CD4-positive, alpha-beta T cell (primary cell): ENCODE results near the gene SERPINA5. TPM values are rescaled to one million over a fixed set of nuclear protein-coding genes. Genes with fewer than 3 reads are reported as not detected.
"Not testable (repeated sequence)": the region's sequence is repeated elsewhere in the genome, so short reads cannot be mapped to it uniquely, and the experiment has no call there.

Source experiments
- ATAC-seq: fragments of 200-7000 bp; cut with Tn5 transposase; one replicate; pipeline ENCODE4 v1.10.0; 2022; ENCODE audit warnings: mild to moderate bottlenecking; ENCODE audit not compliant: poor library complexity
- CTCF ChIA-PET: fragments of 350-600 bp; sonication (Branson Sonifier 250); formaldehyde crosslinking; loops from one replicate; lab custom pipeline; 2021; ENCODE audit warnings: antibody characterized with exemption, inconsistent platforms; lab: Charles Lee
- POLR2A ChIA-PET: fragments of 350-600 bp; sonication (Branson Sonifier 250); formaldehyde crosslinking; loops from one replicate; lab custom pipeline; 2021; ENCODE audit warnings: antibody characterized with exemption, inconsistent platforms; lab: Charles Lee
- DNase-seq, 14 experiments: peaks; one replicate each; pipeline ENCODE4 v3.0.0-alpha.2; 2013 to 2020; ENCODE audit warnings: mixed read lengths in 2 of 14
- H3K27ac ChIP-seq, 2 donors: one replicate each; pipeline versions ENCODE4 v1.5.1 to v1.7.0; 2013; ENCODE audit warnings: low read length in 2 of 2, low read depth in 1 of 2, mild to moderate bottlenecking in 1 of 2
- H3K27me3 ChIP-seq, 2 experiments: 1 replicate in 1 of 2; 2 replicates in 1 of 2; pipeline versions ENCODE4 v1.6.1 to v1.7.0; 2013; ENCODE audit warnings: low read length in 2 of 2, control low read depth in 1 of 2, mild to moderate bottlenecking in 1 of 2, moderate library complexity in 1 of 2; ENCODE audit not compliant: insufficient read depth in 2 of 2, control insufficient read depth in 1 of 2
- H3K36me3 ChIP-seq: one replicate; pipeline ENCODE4 v1.6.1; 2013; ENCODE audit warnings: low read length, control low read depth; ENCODE audit not compliant: insufficient read depth
- H3K4me1 ChIP-seq: one replicate; pipeline ENCODE4 v1.6.1; 2013; ENCODE audit warnings: low read length, control low read depth; ENCODE audit not compliant: insufficient read depth
- H3K4me3 ChIP-seq: one replicate; pipeline ENCODE4 v1.5.1; 2013; ENCODE audit warnings: mild to moderate bottlenecking, low read length, moderate library complexity
- H3K9me3 ChIP-seq, 2 experiments: 1 replicate in 1 of 2; 2 replicates in 1 of 2; pipeline versions ENCODE4 v1.6.1 to v1.7.0; 2013; ENCODE audit warnings: low read length in 2 of 2, mild to moderate bottlenecking in 2 of 2, control low read depth in 1 of 2, moderate library complexity in 1 of 2; ENCODE audit not compliant: control insufficient read depth in 1 of 2, insufficient read depth in 1 of 2
- H3K27ac Mint-ChIP-seq: one replicate; pipeline ENCODE4 v1.8.0; 2020; ENCODE audit warnings: mixed read lengths
- H3K27me3 Mint-ChIP-seq: one replicate; pipeline ENCODE4 v1.8.0; 2021; ENCODE audit warnings: mixed read lengths
- H3K36me3 Mint-ChIP-seq: one replicate; pipeline ENCODE4 v1.8.0; 2021; ENCODE audit warnings: low read depth, mixed read lengths
- H3K4me1 Mint-ChIP-seq: one replicate; pipeline ENCODE4 v1.8.0; 2021; ENCODE audit warnings: low read depth, mixed read lengths
- H3K4me3 Mint-ChIP-seq: one replicate; pipeline ENCODE4 v1.8.0; 2020; ENCODE audit warnings: mild to moderate bottlenecking, mixed read lengths
- H3K9me3 Mint-ChIP-seq: one replicate; pipeline ENCODE4 v1.8.0; 2020; ENCODE audit warnings: mixed read lengths
- CTCF ChIP-seq: fragments of 200-600 bp; IDR thresholded peaks from one replicate; pipeline ENCODE4 v1.8.0; 2022; ENCODE audit warnings: antibody characterized with exemption, mild to moderate bottlenecking
- intact Hi-C, 2 experiments: fragments of 100-400 bp; cut with DNase I in 1 of 2; cut with micrococcal nuclease in 1 of 2; formaldehyde crosslinking; loops; one replicate each; pipeline versions ENCODE4 v1.15.1 to v1.9.0; 2023 to 2025; cut with DNase I, micrococcal nuclease
- total RNA-seq, 174 experiments: library from RNA in 2 of 174; stranded (reverse) in 2 of 174; gene quantifications; one replicate each; pipeline ENCODE4 v1.2.3 and lab custom pipeline; 2021 to 2026

Gene SERPINA5
- total RNA-seq, 2 experiments from 2014 or later: not detected

DNA sequence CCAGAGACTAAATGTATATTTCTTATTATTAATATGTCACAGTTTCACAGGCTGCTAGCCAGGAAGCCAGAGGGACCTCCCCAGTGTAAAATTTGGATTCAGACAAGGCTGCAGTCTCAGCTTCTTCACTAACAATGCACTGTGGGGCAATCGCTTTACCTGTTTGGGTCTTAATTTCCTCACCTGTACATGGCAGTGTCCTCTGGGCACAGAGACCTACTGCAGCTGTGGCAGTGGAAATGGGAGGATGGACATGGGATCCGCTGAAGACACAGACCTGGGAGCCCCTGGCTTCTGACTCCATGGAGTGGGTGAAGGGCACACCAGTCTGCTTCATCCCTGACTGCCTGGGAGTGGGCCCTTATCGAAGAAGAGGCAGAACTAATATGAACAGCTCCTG is 6.9 kb upstream of the SERPINA5 start:
- Mint-ChIP-seq H3K36me3 (no peaks in the 10 kb centered on the region), H3K27me3 (peaks cover 11% of the 10 kb centered on the region), H3K4me3 (no peak overlapping the region), H3K27ac (no peak overlapping the region), H3K9me3 (no peaks in the 10 kb centered on the region), H3K4me1 (no peaks in the 10 kb centered on the region)
- no peak for ATAC-seq
- no peak for TF ChIP-seq CTCF
- Histone ChIP-seq H3K9me3 (peaks cover 0 to 11% of the 10 kb centered on the region in 2 experiments), H3K4me1 (no peaks in the 10 kb centered on the region), H3K36me3 (no peaks in the 10 kb centered on the region), H3K27ac (no peak overlapping the region), H3K4me3 (no peak overlapping the region), H3K27me3 (peaks cover 0 to 2% of the 10 kb centered on the region in 2 experiments)
- intact Hi-C loops: no loop called here
- no peak for DNase-seq
- CTCF ChIA-PET: no interaction called here
- POLR2A ChIA-PET: no interaction called here

DNA sequence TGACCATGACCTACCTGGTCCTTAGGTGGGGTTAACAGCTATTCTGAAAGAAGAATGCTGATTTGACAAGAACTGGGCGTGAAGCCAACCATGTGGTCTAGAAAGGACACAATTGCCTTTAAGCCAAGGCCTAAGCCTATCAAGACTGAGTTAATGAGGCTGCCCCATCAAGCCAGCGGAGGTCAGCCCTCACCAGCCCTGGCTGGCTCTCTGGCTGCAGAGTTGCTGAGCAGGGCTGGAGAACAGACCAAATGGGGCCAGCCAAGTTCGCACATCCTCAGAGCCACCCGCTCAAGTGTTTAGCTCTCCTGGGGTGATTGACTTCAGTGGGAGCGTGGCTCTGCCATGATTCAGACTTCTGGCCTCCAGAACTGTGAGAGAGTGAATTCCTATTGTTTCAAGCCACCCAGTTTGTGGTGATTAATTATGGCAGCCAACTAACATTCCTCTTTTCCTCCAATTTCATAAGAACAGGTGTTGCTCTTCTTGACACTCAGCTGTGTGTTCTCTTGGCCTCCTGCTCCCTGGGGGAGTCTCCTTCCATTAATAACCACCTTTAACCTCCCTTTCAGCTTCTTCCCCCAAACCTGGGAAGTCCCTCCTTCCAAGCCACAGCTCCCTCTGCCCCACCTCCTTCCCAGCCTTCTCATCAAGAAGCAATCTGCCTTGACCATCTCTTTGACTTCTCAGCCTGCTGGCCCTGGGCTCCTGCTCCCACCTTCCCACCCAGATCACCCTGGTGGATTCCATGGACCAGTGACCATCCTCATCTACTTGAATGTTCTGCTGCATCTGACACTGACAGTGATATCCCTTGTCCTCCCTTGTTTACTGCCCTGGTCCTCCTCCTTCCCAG is 5.3 kb upstream of the SERPINA5 start:
- no peak for ATAC-seq
- Mint-ChIP-seq H3K27me3 (peaks cover 19% of the 10 kb centered on the region), H3K27ac (no peak overlapping the region), H3K36me3 (no peaks in the 10 kb centered on the region), H3K4me1 (no peaks in the 10 kb centered on the region), H3K9me3 (no peaks in the 10 kb centered on the region), H3K4me3 (no peak overlapping the region)
- no peak for TF ChIP-seq CTCF
- ChIA-PET POLR2A (no interaction called here), CTCF (no interaction called here)
- no peak overlapping the region for H3K27ac ChIP-seq
- H3K4me3 ChIP-seq: no peak overlapping the region
- DNase-seq: no peak
- intact Hi-C loops: no loop called here
- H3K27me3 ChIP-seq: peaks cover 0 to 4% of the 10 kb centered on the region in 2 experiments
- no peaks in the 10 kb centered on the region for H3K4me1 ChIP-seq
- peaks cover 0 to 2% of the 10 kb centered on the region in 2 experiments for H3K9me3 ChIP-seq
- H3K36me3 ChIP-seq: no peaks in the 10 kb centered on the region

DNA sequence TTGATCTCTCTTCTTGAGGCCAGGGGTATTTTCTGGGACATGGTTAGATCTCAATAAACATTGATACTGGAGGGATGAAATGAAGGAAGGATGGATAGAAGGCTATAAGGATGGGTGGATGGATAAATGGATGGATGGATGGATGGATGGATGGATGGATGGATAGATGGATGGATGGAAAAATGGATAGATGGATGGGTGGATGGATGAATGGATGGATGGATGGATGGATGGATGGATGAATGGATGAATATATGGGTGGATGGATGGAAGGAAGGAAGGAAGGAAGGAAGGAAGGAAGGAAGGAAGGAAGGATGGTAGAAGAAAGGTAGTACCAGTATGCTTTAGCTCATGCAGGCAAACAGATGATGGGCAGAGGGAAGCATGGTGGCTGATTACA is 3.8 kb upstream of the SERPINA5 start:
- ATAC-seq, H3K4me1 ChIP-seq, H3K4me1 Mint-ChIP-seq, H3K9me3 Mint-ChIP-seq, POLR2A ChIA-PET, H3K36me3 ChIP-seq, H3K9me3 ChIP-seq, CTCF ChIA-PET, intact Hi-C loops, H3K27ac Mint-ChIP-seq, H3K36me3 Mint-ChIP-seq, H3K27ac ChIP-seq, H3K27me3 ChIP-seq, DNase-seq, H3K4me3 Mint-ChIP-seq, H3K4me3 ChIP-seq: not testable (repeated sequence)
- H3K27me3 Mint-ChIP-seq: peaks cover 19% of the 10 kb centered on the region

DNA sequence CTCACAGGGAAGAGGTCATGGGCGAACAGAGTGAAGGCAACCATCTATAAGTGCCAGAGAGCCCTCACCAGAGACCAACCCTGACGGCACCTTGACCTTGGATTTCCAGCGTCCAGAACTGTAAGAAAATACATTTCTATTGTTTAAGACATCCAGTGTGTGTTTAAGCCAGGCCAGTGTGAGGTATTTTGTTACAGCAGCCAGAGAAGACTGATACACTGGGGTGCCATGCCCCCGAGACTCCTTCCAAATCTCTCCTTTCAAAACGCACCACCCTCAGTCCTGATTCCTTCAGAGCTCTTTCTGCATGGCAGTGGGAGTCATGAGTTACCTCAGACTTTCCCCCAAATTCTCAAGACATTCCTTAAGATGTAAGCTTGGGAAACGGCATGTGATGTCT is 2.5 kb upstream of the SERPINA5 start:
- no peaks in the 10 kb centered on the region for H3K36me3 ChIP-seq
- no peaks in the 10 kb centered on the region for H3K4me1 ChIP-seq
- no peak overlapping the region for H3K27ac Mint-ChIP-seq
- no peaks in the 10 kb centered on the region for H3K9me3 Mint-ChIP-seq
- no peak for TF ChIP-seq CTCF
- no peaks in the 10 kb centered on the region for H3K4me1 Mint-ChIP-seq
- POLR2A ChIA-PET: no interaction called here
- no peak for DNase-seq
- H3K27me3 Mint-ChIP-seq: peaks cover 15% of the 10 kb centered on the region
- peaks cover 0 to 8% of the 10 kb centered on the region in 2 experiments for H3K27me3 ChIP-seq
- H3K9me3 ChIP-seq: peaks cover 0 to 7% of the 10 kb centered on the region in 2 experiments
- no peak overlapping the region for H3K27ac ChIP-seq
- no peaks in the 10 kb centered on the region for H3K36me3 Mint-ChIP-seq
- no peak for ATAC-seq
- CTCF ChIA-PET: no interaction called here
- intact Hi-C loops: no loop called here
- no peak overlapping the region for H3K4me3 Mint-ChIP-seq
- no peak overlapping the region for H3K4me3 ChIP-seq
